ENCODE measurements around the gene SEC24D.
A peak's percentile ranks its signal among the peaks of the same experiment; 100 is the strongest.
"Not testable (repeated sequence)": the region's sequence is repeated elsewhere in the genome, so short reads cannot be mapped to it uniquely, and the experiment has no call there.

SEC24D gene, protein sequence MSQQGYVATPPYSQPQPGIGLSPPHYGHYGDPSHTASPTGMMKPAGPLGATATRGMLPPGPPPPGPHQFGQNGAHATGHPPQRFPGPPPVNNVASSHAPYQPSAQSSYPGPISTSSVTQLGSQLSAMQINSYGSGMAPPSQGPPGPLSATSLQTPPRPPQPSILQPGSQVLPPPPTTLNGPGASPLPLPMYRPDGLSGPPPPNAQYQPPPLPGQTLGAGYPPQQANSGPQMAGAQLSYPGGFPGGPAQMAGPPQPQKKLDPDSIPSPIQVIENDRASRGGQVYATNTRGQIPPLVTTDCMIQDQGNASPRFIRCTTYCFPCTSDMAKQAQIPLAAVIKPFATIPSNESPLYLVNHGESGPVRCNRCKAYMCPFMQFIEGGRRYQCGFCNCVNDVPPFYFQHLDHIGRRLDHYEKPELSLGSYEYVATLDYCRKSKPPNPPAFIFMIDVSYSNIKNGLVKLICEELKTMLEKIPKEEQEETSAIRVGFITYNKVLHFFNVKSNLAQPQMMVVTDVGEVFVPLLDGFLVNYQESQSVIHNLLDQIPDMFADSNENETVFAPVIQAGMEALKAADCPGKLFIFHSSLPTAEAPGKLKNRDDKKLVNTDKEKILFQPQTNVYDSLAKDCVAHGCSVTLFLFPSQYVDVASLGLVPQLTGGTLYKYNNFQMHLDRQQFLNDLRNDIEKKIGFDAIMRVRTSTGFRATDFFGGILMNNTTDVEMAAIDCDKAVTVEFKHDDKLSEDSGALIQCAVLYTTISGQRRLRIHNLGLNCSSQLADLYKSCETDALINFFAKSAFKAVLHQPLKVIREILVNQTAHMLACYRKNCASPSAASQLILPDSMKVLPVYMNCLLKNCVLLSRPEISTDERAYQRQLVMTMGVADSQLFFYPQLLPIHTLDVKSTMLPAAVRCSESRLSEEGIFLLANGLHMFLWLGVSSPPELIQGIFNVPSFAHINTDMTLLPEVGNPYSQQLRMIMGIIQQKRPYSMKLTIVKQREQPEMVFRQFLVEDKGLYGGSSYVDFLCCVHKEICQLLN

DNA sequence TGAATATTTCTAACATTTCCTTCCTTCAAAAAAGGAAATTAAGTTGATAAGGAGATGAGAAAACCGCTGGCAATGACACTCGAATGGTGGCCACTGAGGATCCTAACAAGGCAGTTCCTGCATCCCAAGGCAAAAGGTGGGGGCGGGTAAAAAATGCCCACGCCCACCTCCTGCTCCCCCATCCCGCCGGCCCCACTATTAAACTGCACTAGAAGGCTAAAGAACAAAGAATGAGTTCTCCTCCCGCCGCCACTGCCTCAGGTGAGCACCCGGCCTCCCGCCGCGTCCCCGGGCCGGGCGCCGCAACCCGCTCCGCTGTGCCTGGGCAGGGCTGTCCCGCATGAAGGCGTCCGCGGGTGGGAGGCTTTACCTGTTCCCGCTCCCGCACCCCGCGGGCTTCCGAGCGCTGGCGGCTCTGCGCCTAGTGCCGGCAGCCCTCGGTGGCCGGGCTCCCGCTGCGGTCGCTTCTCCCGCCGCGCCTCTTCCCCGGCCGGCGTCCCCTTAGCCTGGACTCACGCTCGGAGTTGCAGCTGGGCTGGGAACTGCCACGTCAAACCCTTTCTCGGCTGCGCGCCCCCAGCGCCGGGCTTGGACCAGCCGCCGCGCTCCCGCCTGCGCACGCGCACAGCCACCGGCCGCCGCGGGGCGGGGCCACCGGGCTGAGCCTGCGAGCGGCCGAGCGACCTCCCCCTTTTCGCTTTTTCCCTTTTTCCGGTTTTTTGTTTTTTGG is at the start of gene SEC24D:
Gene SEC24D (minus strand): TSS at position 556 of the 730 bp plus-strand sequence. CDS start 2,430 bp downstream, outside the sequence.
- peak; percentile 79 for DNase-seq (ENCODE audit: low read depth)

DNA sequence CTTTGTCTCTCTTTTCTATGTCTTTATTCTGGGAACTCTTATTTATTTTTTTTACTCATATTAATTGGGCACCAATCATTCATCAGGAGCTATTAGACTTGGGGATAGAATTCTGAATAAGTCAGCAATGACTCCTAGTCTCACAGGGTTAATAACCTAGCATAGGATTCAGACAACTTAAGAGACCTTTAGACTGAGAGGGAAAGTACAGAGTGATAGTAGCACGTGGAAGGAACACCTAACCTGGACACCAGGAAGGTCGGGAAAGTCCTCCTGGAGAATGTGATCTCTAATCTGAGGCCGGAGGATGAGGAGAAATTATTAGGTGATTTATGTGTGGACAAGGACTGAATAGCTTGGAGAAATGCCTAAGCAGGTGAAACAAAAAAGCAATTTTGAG is 48.8 kb upstream of the SEC24D start:
- DNase-seq (ENCODE audit: low read depth), result no peak

DNA sequence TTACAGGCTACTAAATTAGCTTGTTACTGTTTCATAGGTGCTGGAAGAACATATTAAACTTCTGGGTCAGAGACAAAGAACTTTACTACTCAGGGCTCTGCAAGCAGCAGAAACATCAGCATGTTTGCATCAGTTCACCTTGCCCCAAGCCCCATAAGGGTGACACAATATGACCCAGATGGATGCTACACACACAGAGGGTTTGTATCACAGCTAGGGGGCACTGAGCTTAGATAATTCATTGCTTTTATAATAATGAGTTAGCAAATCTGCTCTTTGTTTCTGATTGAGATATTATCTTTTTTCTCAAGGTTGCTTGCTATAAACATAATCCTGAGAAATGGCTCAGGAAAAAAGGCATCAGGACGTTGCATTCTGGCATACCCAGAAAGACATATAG is 47.9 kb upstream of the SEC24D start:
- DNase-seq (ENCODE audit: low read depth), result no peak

DNA sequence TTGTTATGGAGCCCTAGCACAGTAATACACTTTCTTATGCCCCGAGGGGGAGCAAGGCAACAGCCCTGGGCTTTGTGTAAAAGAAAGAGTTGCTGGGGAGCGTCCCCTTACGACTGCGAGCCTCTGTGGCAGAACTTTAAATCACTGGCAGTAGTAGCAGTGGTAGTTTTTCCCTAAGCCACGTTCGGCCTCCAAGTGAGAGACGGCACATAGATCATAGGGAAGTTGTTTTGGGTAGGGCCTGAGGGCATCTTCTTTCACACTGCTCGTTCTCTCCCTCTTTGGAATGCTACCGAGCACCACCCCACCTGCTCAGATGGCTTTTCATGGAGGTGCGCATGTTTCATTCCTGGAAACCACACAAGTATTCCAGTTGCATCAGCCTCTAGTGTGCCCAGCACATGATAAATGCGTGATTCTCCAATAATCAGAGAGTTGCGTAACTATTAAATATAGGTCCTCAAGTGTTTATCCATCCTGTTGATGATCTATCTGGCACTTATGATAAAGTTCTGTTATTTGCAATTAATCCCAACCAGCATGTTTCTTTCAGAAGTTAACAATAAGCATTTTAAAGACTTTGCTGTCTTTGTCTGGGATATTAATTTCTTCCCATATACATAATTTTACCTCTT is 45.7 kb upstream of the SEC24D start:
- DNase-seq (ENCODE audit: low read depth), result no peak

DNA sequence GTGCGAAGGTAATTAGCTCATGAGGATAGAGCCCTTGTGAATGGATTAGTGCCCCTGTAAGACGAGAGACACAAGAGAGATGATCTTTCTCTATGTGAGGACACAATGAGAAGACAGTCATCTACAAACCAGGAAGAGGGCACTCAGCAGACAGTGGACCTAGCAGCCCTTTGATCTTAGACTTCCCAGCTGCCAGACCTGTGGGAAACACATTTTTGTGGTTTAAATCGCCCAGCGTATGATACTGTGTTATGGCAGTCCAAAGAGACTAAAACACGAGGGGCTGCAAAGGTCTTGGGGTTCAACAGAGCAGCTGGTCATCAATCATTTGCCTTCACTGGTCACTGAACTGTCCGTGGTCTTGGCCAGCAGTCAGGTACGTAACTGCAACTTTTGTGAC is 43.5 kb upstream of the SEC24D start:
- no peak for DNase-seq (ENCODE audit: low read depth)

DNA sequence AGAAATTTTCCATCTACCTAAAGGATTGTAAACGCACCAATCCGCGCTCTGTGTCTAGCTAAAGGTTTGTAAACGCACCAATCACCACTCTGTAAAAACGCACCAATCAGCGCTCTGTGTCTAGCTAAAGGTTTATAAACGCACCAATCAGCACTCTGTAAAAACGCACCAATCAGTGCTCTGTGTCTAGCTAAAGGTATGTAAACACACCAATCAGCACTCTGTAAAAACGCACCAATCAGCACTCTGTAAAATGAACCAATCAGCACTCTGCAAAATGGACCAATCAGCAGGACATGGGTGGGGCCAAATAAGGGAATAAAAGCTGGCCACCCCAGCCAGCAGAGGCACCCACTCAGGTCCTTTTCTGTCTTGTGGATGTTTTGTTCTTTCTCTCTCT is 42.6 kb upstream of the SEC24D start:
- DNase-seq (ENCODE audit: low read depth), result not testable (repeated sequence)

DNA sequence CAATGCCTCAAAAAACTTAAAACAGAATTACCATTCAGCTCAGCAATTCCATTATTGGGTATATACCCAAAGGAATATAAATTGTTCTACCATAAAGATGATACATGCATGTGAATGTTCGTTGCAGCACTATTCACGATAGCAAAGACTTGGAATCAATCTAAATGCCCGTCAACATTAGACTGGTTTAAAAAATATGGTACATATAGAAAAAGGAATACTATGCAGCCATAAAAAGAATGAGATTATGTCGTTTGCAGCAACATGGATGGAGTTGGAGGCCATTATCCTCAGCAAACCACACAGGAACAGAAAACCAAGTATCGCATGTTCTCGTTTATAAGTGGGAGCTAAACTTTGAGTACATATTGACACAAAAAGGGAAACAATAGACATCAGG is 41.9 kb upstream of the SEC24D start:
- DNase-seq (ENCODE audit: low read depth), result no peak

DNA sequence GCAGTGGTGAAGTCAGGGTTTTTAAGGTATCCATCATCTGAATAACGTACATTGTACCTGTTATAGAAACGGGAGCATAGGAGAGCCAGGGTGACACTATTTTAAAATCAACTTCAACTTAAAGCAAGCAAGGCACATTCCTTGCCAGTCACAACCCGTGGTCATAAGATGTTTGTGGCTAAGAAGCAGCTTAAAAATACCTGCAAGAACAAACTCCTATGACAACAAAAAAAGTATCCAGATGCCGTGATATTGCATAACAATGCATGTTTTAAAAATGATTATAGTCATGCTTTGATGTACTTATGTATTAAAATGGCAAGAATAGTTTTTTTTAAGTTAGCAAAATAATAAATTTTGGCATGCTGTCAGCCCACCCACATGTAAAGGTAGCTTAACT is 36.3 kb upstream of the SEC24D start:
- no peak for DNase-seq (ENCODE audit: low read depth)

DNA sequence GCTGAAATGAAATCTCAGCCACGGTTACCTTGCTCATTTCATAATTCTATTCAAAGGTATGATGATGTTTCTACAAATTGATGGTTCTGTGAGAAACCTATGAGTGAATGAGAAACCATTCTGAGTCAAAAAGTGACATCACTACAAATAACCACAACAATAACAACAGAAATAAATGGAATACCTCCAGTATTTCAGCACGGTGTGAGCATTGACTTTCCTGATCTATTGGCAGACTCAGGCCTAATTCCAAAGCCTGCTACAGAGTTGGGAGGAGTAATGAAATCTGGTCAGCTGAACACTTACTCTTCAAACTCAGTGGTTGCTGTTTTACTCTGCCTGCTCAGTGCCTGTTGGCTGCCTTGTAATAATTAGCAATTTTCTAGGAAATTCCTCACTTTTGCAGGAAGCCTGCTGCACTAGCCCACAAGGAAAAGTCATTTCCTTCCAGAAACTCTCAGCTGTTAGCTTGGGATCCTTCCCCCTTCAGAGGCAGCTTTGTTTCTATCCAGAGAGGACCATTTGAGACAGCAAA is 33.9 kb upstream of the SEC24D start:
- DNase-seq (ENCODE audit: low read depth), result no peak

DNA sequence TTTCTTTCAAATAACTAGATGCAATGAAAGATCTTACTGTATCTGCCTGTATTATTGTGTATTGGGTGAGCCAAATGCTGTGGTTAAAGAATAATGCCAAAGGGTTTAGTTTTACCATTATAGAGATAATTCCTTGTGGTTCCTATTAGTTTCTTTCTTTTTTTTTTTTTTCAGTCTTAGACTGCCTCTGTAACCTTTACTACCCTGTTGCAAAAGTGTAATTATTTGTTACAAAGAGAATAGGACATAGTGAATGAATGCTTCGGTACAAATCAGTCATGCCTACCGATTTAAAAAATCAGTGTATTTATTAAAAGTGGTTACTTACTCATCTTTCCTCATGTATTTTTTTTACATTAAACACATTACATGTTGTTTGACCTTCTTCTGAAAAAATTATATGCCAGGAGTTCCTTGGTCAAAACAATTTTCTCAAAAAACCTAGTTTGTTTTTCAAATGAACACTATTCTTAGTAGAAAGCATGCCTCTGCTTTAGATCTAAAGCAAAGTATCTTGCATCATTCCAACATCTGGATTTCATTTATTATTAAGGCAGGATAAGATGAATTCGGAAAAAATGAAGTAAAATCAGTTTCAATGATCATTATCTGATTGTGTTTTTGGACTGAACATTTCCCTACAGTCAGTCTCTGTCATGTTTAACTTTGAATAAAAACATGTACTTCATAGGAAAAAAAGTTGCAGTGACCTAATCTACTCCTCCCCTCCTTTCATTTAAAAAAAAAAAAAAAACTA is 31.6 kb upstream of the SEC24D start:
- no peak for DNase-seq (ENCODE audit: low read depth)

DNA sequence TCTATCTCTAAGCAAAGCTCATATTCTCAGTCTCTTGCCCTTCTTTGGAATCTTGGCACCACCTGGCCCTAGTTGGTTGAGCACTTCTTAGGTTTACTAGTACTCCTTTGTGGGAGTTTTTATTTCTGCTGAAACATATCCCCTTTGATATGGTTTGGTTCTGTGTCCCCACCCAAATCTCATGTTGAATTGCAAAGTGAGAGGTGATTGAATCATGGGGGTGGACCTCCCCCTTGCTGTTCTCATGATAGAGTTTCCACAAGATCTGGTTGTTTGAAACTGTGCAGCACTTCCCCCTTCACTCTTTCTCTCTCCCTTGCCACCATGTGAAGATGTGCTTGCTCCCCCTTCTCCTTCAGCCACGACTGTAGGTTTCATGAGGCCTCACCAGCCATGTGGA is 30.5 kb upstream of the SEC24D start:
- no peak for DNase-seq (ENCODE audit: low read depth)

DNA sequence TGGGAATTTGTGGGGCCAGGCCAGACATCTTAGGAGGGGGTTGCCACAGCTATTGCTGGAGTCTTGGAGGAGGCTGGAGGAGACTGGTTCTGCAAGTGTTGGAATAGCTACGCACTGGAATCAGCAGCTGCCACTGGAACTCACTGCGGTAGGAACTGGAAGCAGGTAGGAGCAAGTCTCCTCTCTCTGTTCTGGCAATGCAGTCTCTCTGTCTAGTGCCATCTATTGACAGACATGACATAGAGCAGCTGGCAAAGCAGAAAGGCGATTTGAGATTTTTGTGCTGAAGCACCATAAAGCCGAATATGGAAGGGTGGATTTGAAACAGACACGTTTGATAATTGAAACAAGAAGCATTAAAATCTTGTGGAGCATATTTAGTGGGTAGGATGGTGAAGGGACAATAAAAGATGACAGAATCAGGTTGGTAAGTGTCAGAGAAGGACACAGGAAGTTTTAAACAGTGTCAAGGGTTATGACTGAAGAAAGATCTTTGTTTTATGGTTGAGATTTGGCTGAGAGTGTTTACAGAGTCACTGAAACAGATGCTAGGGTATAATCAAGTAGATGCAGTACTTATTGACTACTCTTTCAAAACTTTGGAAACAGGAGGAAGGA is 29.3 kb upstream of the SEC24D start:
- no peak for DNase-seq (ENCODE audit: low read depth)

DNA sequence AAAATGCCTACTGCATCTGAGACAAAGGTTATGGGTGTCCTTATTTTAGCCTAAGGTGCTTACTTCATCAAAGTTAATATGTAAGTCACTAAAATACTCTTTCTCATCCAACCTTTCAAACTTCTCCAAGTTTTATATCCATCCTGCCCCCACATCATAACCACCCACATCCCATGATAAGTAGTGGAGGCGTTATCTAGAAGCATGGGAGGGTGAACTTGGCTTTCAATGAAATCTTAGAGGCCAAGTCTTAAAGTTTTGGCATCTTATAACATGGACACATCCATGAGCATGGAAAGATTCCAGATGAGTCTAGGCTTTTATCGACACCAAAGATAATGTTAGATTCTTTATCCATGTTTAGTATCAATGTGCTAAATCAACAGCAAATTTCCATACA is 22.9 kb upstream of the SEC24D start:
- no peak for DNase-seq (ENCODE audit: low read depth)

DNA sequence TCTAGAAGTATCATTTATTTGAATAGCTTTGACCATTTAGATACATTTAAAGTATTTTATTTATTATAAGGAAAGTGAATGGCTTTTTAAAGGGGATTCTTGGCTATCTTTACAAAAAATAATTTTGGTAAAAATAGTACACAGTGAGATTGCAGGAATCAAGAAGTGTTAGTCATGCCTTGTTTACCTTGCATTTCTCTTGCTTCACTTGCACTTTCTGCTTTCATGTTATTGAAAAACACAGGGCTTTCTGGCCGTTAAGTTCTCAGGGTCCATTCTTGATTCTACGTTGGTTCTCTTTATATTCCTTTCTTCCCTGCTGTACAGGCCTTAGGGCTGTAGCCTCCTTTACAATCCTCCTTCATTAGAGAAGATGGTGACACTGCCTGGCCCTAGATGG is 21.8 kb upstream of the SEC24D start:
- no peak for DNase-seq (ENCODE audit: low read depth)

DNA sequence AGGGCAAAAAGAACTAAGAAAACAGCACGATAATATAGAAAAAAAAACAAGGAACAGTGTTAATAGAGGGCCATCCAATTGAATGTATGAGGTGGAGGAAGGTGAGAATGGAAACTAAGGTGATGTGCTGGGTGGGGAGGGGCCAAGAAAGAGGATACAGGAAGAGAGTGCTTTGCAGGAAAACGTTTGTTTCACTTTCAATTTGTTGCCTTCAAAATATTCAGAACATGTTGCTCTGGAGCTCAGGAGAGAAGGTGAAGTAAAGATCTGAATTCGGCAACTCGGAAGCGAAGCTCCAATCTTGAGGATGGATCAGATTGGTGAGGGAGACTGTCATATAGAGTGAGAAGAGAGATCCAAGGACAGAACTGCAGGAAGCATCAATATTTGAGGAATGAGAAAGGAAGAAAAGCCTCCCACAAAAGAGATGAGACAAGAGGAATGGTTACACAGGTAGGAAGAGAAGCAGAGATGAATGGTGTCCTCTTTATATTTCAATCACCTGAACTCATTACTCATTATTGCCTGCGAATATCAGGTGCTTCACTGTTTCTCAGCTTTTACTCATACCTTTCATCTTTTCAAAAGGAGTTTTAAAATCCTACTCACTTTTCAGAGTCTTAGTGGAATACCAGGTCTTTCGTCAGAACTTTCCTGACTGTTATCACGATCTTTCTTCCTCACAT is 14.7 kb upstream of the SEC24D start:
- DNase-seq (ENCODE audit: low read depth), result peak; percentile 8

DNA sequence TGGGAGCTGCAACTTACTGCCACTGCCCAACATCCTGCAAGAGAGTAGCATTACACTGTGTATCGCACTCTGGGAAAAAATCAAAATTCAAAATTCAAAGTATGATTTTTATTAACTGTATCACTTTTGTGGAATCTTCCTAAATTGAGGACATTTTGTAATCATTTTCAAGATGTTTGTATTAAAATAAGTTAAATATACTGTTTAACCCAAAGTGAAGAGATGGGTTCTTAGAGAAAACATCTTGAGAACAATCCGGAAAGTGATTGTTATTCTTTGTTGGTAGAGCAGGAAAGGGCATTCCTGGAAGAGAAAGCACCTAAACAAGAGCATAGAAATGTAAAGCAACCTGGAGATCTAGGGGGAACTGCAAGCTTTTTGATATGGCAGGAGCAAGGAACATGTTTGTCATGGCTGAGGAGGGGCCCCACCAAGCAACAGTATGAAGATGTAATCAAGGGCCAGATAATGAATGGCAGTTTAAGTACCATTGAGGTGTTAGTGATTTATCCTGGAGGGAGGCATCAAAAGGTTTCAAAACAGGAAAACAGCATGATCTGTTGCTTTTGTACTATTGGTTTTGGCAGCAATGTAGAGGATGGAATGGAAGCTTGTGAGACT is 14.1 kb upstream of the SEC24D start:
- DNase-seq (ENCODE audit: low read depth), result no peak

DNA sequence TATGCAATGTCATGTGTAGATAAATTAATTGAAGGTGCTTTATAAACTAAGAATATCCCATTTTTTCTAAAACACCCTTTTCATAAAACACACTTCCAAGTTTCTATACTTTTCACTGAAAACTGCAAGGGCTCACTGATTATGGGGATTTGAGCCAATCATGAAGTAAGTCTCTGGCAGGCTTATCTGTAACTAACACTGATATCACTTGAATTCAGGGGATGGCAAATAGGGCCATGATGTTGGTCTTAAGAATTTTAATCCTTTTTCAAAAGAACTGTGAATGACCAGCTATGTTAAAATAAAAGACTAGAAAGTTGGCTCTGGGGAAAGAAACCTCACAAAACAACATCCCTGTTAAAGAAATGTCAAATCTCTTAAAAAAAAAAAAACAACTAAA is 13.0 kb upstream of the SEC24D start:
- DNase-seq (ENCODE audit: low read depth), result no peak

DNA sequence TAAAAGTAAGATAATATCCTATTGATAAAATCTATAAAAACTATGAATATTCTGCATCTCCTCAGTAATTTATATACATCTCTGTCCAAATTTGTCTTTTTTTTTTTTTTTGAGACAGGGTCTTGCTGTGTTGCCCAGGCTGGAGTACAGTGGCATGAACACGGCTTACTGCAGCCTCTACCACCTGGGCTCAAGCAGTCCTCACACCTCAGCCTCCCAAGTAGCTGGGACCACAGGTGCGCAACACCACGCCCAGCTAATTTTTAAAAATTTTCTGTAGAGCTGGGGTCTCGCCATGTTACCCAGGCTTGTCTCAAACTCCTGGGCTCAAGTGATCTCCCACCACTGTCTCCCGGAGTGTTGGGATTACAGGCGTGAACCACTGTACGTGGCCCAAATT is 12.3 kb upstream of the SEC24D start:
- no peak for DNase-seq (ENCODE audit: low read depth)

DNA sequence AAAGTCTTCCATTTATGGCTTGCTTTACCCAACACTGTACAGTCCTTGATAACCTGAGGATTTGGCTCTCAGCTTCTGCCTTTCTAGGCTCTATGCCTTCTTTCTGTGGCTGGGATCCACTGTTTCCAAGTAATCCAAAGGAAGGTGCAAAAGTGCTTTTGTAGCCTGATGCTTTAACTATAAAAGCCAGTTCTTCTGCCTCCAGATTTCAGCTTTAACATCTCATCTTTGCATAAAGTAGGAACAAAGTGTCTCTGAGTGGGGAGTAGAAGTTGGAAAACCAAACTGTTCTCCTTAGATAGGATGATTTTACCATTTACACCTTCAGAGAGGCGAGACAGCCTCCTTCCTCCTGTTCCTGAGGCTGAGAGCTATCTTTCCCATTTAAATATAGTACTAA is 11.1 kb upstream of the SEC24D start:
- DNase-seq (ENCODE audit: low read depth), result no peak
